ENCODE measurements around the gene IL1F10. TPM values are rescaled to one million over a fixed set of nuclear protein-coding genes. Genes with fewer than 3 reads are reported as not detected.

The IL1F10 gene
- total and polyA plus RNA-seq, 7 donors = not detected

DNA sequence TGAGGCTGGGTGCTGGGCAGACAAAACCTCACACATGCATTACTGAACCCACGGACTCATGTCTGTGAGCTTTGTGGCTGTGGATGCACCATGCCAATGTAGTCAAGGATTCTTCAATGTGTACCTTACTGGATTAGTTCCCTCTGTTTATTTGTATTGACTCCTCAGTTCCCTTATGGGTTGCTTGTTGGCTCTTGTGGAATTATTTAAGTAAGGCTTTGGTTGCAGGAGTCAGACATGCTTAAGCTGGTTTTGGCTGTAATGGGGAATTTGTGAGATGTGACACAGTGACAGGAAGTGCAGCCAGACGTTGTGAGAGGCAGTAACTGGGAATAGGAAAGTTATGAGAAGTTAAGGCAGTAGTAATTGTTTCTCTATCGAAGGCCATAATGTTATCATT, 46.0 kb downstream of the IL1F10 start:
- intact Hi-C loops (cut with DNase I) = no loop called here
- no peak for DNase-seq
- Histone ChIP-seq H3K9me3 (no peaks in the 10 kb centered on the region), H3K4me3 (no peak overlapping the region), H3K27ac (no peak overlapping the region), H3K27me3 (no peaks in the 10 kb centered on the region), H3K4me1 (no peaks in the 10 kb centered on the region), H3K36me3 (no peaks in the 10 kb centered on the region)
- TF ChIP-seq EP300 (IDR thresholded peaks at IDR 0.05) (no peak), POLR2A (IDR thresholded peaks at IDR 0.05) (no peak), POLR2AphosphoS5 (IDR thresholded peaks at IDR 0.05) (no peak)
- TF ChIP-seq, protein P1, sequence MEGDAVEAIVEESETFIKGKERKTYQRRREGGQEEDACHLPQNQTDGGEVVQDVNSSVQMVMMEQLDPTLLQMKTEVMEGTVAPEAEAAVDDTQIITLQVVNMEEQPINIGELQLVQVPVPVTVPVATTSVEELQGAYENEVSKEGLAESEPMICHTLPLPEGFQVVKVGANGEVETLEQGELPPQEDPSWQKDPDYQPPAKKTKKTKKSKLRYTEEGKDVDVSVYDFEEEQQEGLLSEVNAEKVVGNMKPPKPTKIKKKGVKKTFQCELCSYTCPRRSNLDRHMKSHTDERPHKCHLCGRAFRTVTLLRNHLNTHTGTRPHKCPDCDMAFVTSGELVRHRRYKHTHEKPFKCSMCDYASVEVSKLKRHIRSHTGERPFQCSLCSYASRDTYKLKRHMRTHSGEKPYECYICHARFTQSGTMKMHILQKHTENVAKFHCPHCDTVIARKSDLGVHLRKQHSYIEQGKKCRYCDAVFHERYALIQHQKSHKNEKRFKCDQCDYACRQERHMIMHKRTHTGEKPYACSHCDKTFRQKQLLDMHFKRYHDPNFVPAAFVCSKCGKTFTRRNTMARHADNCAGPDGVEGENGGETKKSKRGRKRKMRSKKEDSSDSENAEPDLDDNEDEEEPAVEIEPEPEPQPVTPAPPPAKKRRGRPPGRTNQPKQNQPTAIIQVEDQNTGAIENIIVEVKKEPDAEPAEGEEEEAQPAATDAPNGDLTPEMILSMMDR (IDR thresholded peaks at IDR 0.05) = no peak
- WGBS, 2 donors = 64 to 67% methylated on average over 3 of the region's 3 CpGs

DNA sequence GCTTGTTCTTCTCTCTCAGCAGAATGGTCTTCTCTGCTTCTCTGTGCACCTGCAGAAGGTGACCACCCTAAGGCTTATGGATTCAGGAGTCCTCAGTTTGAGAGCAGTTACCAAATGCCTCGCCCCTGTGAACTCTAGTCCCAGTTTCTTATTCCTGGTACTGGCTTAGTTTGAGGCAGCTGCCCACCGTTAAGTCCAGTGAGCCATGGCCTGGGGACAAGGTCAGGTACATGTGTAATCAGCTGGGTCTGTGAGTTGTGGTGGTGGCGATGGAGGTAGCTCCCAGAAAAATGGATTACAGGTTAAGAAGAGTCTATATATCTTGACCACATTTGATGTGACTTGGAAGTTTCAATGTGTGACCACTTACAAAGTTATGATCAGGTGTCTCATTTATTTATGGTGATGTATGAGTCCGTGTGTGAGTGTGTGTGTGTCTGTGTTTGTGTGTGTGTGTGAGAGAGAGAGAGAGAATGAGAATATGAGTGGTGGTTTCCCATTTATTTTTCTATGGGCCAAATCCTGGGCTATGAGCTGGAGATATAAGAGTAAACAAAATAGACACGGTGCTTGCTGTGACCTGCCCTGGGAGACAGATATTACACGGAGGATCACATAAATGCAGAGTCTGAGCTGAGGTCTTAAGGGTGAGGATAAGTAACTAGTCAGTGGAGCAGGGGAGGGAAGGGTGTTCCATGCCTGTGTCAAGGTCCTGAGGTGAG, 46.6 kb downstream of the IL1F10 start:
- H3K36me3 ChIP-seq = no peaks in the 10 kb centered on the region
- no peaks in the 10 kb centered on the region for H3K27me3 ChIP-seq
- no peak for DNase-seq
- WGBS, 2 donors = 63 to 81% methylated on average over 6 of the region's 6 CpGs
- intact Hi-C loops (cut with DNase I) = no loop called here
- no peak overlapping the region for H3K27ac ChIP-seq
- no peaks in the 10 kb centered on the region for H3K9me3 ChIP-seq
- no peak for TF ChIP-seq EP300 (IDR thresholded peaks at IDR 0.05)
- H3K4me3 ChIP-seq = no peak overlapping the region
- H3K4me1 ChIP-seq = no peaks in the 10 kb centered on the region

DNA sequence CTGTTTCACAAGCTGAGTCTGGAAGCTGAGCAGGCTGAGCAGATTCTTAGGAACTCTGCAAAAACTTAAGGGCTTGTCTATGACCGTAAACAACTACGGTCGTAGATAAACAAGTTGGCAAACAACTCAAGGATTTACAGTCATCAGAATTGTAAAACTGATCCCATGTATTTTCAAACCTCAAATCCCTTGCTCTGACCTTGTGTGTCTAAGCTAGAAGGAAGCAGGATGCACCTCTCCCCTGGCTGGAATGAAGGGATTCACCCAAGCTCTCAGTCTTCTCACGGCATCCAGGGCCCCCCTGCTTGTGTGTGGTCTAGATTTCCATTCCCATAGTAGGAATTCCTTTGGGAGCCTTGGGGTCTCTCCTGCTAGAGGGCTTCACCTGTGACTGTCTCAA, 47.2 kb downstream of the IL1F10 start:
- H3K36me3 ChIP-seq = no peaks in the 10 kb centered on the region
- intact Hi-C loops (cut with DNase I) = no loop called here
- no peak overlapping the region for H3K4me3 ChIP-seq
- no peaks in the 10 kb centered on the region for H3K27me3 ChIP-seq
- H3K27ac ChIP-seq = no peak overlapping the region
- no peak for DNase-seq
- no peaks in the 10 kb centered on the region for H3K9me3 ChIP-seq
- no peaks in the 10 kb centered on the region for H3K4me1 ChIP-seq
- TF ChIP-seq, protein P1 (IDR thresholded peaks at IDR 0.05) = no peak
- TF ChIP-seq POLR2AphosphoS5 (IDR thresholded peaks at IDR 0.05) (no peak), POLR2A (IDR thresholded peaks at IDR 0.05) (no peak), EP300 (IDR thresholded peaks at IDR 0.05) (no peak)
- 62 to 73% methylated on average over 4 of the region's 4 CpGs for WGBS, 2 donors

DNA sequence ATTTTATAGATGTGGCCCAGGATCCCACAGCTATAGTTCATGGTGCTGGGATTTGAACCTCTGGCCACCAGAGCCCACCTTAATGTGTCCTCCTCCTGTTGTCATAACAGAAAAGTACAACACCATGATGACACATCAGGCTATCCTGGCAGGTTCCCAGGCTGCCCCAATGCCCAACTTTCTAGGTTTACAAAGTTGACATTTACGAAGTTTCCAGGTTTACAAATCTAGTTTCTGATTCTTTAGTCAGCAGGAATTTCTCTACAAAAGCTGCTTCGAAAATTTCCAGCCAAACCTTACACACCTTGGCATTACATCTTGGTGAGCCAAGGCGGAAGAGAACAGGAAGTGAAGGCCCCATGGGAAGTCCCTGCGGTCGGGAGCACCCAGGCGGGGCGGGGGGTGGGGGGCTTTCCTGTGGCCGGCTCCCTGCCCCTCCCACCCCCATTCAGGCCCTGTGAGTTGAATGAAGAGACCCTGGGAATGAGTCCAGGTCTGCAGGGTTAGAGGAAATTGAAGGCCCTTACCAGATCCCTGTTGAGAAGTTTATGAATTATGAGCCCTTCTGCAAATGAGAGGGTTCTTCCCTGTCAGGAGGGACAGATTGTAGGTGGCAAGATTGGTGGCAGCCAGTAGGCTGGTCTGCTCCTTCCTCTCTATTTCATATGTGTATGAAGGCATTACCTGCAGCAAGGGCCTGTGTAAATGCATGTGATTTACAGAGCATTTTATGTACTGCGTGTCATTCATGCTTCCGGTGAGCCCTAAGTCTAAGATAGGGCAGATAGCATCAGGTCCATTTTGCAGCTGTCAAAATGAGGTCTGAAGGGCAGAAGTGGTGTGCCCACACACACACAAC, 48.6 kb downstream of the IL1F10 start:
- no peaks in the 10 kb centered on the region for H3K36me3 ChIP-seq
- H3K4me3 ChIP-seq = no peak overlapping the region
- TF ChIP-seq, protein P1 (IDR thresholded peaks at IDR 0.05) = no peak
- no peaks in the 10 kb centered on the region for H3K27me3 ChIP-seq
- intact Hi-C loops (cut with DNase I) = no loop called here
- WGBS, 2 donors = 55 to 80% methylated on average over 10 of the region's 10 CpGs
- H3K4me1 ChIP-seq = no peaks in the 10 kb centered on the region
- DNase-seq = no peak
- H3K9me3 ChIP-seq = no peaks in the 10 kb centered on the region
- no peak overlapping the region for H3K27ac ChIP-seq

DNA sequence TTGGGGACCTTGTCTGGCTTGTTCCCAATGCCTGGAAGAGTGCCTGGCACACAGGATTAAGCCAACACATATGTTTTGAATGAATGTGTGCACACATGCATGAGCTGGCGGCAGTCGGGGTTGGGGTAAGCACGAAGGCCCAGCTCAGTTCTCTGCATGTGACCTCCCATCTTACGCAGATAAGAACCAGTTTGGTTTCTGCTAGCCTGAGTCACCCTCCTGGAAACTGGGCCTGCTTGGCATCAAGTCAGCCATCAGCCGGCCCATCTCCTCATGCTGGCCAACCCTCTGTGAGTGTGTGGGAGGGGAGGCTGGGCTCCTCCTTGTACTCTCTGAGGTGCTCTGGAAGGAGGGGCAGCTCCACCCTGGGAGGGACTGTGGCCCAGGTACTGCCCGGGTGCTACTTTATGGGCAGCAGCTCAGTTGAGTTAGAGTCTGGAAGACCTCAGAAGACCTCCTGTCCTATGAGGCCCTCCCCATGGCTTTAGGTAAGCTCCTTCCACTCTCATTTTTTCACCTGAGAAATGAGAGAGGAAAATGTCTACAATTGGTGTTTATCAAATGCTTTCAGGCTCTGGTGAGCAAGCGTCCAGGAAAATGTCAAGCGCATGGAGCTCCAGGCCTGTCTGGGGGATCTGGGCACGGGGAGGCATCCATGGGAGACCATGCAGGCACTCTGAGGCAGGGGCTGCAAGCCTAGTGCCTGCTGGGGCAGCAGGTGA, 49.9 kb downstream of the IL1F10 start:
- no peak for TF ChIP-seq EP300 (IDR thresholded peaks at IDR 0.05)
- TF ChIP-seq, protein P1 (IDR thresholded peaks at IDR 0.05) = no peak
- TF ChIP-seq POLR2AphosphoS5 (IDR thresholded peaks at IDR 0.05) = no peak
- no peak for TF ChIP-seq POLR2A (IDR thresholded peaks at IDR 0.05)
- no peaks in the 10 kb centered on the region for H3K36me3 ChIP-seq
- no peak for DNase-seq
- H3K27me3 ChIP-seq = no peaks in the 10 kb centered on the region
- no peak overlapping the region for H3K4me3 ChIP-seq
- no peak overlapping the region for H3K27ac ChIP-seq
- 59 to 82% methylated on average over 9 of the region's 9 CpGs for WGBS, 2 donors
- H3K4me1 ChIP-seq = no peaks in the 10 kb centered on the region
- intact Hi-C loops (cut with DNase I) = no loop called here
- no peaks in the 10 kb centered on the region for H3K9me3 ChIP-seq
